NCI-H187 (cell line): Measurements from ENCODE around the gene CAPZB.

Experiments used
- DNase-seq, 2 experiments: peaks; one replicate each; lab custom pipeline; 2025; lab: John Stamatoyannopoulos, UW

CAPZB gene

GRCh38 chr1:19346026-19346425, 139.3 kb downstream of the CAPZB start:
- no peak for DNase-seq

DNA sequence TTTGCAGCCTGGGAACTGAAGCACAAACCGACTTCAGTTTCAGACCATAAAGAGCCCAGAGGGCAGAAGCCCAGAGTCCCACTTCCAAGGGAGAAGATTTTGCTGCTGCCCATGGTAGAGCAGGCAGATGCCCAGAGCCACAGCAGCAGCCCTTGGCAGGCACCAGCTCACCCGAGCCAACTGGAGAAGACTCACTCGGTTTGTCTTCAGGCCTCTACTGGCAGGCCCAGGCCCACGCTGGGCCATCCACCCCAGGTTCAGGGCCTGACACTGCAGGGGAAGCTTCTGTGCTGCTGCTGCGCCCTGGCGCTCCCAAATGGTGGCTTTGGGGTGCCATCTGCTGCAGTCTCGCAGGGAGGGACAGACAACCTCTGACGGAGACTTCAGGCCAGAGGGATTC, 139.9 kb downstream of the CAPZB start:
- no peak for DNase-seq

- no peak for DNase-seq
Observed at GRCh38 chr1:19344831-19345230, 140.5 kb downstream of the CAPZB start.

- peak; percentile 25 to 33 for DNase-seq
Observed at GRCh38 chr1:19344372-19344810, 140.9 kb downstream of the CAPZB start.

DNA sequence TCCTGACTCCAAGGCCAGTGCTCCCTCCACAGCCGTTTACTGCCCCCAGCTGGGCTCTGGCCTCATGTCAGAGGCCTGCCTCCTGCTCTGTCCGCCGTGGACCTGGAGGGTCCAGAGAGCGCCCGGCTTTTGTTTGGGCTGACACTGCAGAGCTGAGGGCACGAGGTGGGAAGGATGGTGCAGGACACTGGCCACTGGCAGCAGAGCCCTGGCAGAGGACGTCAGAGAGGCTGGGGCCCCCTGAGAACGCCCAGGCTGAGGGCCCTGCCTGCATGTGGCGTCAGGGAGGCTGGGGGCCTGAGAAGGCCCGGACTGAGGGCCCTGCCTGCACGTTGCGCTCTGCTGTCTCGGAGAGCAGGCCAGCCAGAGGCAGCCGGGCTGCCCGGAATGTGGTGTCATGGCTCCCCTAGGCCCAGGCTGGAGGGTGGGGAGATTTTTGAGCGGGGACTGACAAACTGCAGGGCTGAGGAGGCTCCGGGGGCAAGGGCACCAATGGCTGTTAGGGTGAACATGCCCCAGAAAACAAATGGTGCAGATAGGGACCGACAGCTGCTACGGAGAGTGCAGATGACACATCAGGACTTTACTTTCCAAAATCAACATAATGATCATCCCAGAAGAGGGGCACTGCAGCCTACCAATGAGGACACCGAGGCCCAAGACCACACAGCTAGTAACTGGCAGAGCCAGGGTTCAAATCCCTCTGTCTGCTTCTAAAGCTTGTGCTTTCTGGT, 141.6 kb downstream of the CAPZB start:
- no peak for DNase-seq

GRCh38 chr1:19342894-19343616, 142.3 kb downstream of the CAPZB start:
- no peak for DNase-seq

- no peak for DNase-seq
Observed at GRCh38 chr1:19342062-19342750, 143.1 kb downstream of the CAPZB start.

GRCh38 chr1:19341201-19342061, 143.9 kb downstream of the CAPZB start:
- DNase-seq = no peak

DNA sequence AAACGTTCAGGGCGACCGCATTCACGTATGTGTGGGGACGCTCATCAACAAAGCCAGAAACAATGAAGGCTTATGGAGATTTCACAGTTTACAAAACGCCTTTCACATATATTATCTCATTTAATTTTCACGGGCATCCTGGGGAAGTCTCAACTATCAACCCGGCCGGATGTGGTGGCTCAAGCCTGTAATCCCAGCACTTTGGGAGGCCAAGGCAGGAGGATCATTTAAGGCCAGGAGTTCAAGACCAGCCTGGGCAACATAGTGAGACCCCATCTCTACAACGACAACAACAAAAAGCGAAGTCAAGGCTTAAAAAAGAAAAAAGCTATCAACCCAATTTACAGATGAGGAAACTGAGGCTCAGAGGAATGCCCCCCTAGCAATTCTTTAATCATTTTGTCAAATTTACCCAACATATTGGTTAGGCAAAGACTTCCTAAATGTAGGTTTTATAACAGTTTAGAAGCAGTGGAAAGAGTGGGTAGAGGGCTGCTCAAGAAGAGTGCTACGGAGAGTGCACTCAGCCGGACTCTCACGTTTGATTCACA, 144.9 kb downstream of the CAPZB start:
- DNase-seq = no peak

DNA sequence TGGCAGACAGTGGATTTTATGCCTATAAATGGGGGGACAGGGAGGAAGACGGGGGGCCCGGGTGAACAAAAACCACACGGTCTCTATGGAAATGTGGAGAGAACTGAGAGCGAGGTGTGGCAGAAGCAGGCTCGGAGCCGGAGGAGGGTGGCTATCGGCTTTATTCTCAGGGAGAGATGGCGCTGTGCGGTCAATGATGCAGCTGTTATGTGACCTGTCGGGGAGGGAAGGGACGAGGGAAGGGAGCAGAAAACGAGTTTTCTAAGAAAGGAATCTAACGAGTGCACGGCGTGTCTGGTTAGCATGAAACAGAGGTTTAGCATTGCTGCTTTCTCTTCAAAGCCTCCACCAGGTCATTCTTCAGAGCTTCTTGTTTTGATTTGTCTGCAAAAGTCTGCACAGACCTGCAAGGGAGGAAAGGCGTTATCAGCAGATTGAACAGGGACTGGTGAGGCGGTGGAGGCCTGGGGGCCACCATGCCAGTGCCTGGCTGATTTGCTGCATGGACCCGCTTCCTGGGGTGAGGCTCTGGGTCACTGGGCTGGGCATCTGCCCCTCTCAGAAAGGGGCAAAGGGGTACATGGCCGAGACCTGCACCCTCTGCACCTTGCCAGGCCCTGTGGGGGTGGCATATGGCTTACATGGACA, 146.0 kb downstream of the CAPZB start:
- no peak for DNase-seq

DNA sequence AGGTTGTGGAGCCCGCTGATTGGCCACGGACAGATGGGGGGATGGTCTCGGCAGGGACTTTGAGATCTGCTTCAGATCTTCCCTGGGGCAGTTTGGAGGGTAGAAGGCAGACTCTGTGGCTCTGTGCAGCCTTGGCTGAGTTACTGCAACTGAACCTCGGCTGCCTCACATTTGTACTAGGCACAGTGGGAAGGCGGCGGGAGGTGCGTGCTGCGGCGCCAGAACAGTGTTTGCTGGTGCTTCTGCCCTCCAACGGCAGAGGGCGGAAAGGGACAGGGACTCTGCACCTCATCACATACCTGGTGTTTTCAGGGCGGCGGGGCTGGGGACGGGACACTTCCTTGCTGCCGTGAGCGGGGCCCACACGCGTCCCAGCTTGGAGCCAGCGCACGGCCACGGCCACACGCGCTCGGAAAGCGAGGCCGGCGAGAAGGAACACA, 147.0 kb downstream of the CAPZB start:
- DNase-seq = no peak

DNA sequence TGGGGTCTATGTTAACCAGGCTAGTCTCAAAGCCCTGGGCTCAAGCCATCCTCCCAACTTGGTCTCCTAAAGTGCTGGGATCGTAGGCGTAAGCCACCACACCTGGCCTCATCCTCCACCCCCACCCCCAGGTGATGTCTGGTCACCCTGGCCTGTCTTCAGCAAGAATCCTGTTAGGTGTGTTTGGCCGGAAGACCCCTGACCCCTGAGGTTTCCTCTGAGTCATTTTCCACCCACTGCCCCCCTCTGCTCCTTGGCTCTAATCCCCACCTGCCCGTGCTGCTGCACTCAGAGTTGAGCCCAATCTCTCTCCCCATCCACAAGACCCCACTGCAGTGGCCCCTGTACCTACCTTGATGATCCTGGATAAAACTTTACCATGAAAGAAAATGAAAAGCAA, 148.1 kb downstream of the CAPZB start:
- DNase-seq = no peak

DNA sequence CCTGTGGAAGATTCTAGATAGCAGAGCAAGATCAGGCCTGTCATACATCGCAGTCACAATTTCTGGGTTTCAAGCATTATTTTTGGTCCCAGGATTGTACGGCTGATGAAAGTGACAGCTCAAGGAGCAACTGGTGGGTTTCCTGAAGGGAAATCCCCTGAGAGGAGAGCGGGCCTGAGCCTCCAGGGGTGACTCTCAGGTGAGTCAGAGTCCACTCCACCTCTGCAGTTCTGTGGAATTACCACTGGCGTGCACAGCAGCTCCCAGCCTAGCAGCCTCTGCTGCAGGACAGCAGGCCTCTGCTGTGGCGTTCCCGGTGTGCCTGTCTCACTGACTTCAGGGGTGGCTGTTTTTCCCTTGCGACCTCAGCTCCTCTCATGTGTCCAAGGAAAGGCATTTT, 148.8 kb downstream of the CAPZB start:
- no peak for DNase-seq

- DNase-seq = no peak
Observed at GRCh38 chr1:19333587-19334354, 151.6 kb downstream of the CAPZB start.

DNA sequence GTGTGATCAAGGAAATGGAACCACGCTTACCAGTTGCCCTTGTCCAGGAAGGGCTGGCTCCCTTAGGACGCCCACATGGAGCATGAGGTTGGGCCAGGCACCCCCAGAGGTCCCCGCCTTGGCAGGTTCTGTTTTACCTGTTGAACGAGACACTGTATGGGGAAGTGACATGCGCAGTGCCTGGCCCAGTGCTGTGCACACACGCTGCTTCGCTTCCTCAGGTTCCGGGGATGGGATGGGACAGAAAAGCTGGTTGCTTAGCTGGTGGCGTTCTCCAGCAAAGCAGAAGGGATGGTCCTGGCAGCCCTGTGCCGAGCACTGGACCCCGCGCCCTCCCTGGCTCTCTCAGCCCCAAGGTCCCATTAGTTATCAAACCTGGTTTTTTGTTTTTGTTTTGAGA, 152.5 kb downstream of the CAPZB start:
- DNase-seq = no peak

DNA sequence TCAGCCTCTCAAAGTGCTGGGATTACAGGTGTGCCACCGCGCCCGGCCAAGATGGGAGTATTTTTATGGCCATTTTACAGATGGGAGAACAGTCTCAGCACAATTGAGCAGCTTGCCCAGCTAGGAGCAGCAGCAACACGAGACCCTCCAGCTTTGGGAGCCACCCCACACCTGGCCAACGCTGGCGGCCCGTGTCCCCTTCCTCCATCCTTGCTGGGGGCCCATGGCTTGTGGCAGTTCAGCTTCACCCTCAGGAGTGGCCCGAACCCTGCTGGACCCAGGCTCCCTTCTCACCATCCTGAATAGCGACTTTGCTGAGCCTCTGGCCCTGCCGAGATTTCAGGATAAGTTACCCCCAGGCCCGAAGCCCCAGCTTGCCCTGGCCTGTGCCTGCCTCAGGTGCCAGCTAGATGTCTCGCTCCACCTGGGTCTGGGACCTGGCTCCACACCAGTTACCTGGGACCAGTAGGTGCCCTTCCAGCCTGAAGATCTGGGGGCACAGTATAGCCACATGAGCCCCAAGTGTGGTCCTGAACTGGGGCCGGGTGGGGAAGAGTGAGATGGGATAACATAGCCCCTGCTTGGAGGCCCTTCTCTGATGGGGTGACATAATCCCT, 154.0 kb downstream of the CAPZB start:
- no peak for DNase-seq

DNA sequence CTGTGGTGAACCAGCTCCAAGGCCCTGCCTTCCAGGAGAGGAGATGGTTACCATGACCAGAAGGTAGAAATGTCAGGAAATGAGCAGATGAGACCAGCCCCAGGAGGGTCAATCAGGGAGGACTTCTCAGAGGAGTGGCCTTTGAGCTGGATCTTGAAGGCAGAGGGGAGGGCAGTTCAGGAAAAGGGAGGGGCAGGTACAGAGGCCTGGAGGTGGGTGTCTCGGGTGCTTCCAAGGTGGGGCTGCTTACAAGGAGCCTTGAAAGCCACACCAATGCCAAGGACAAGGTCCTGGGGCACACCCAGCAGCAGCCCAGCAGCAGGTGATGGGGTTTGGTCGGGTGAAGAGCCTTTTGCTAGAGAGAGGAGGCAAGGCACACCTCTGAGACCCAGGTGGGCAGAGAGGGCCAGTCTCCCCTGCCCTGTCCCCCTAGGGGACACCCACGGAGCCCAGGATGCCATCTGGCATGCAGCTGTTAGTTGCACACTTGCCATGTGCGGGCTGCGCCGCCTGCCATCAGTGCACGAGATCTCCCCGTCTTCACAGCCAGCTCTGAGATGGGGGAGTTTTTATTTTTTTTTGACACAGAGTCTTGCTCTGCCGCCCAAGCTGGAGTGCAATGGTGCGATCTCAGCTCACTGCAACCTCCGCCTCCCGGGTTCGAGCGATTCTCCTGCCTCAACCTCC, 154.7 kb downstream of the CAPZB start:
- DNase-seq = no peak

DNA sequence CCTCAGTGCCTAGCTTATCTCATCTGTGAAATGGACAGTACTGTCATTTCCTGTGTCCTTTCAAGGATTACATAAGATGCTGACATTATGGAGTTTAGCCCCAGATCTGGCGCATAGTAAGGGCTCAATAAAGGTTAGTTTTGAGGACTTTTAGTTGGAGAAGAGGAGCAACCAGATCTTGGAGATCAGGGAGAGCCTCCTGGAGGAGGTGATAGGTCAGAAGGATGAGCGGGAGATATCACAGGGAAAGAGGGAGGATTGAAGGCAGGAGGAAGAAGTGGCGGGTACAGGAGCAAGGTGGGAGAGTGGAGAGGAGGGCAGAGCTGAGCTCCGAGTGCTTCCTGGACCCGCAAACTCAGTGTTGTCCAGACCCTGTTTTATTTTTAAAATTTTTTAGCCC, 155.7 kb downstream of the CAPZB start:
- no peak for DNase-seq

DNA sequence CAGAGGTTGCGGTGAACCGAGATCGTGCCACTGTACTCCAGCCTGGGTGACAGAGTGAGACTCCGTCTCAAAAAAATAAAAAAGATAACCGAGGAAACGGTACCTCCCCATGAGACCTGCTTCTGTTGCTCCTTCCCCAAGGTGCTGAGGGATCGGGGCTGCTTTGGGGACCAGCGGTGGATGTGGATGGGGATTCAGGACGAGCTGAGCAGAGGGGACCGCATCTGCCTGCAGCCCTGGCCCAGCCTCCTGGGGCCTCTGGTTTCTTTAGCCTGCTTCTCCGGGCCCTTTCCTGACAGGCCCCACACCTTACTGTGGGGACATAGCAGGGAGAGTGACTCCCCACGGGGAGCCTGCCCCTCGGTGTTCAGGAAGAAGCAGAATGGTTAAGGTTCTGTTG, 156.2 kb downstream of the CAPZB start:
- no peak for DNase-seq
